Right cardiac atrium (tissue), 5 donors: ENCODE measurements around the gene ZFYVE28. TPM values are rescaled to one million over a fixed set of nuclear protein-coding genes. Genes with fewer than 3 reads are reported as not detected.
A peak's percentile ranks its signal among the peaks of the same experiment; 100 is the strongest.

Experiments
- ATAC-seq, 2 donors: fragments of 200-7000 bp; cut with Tn5 transposase; one replicate each; pipeline versions ENCODE4 v1.8.0 to v1.9.1; 2020; ENCODE audit warnings: moderate library complexity in 2 of 2, mild to moderate bottlenecking in 1 of 2
- DNase-seq, 3 donors: peaks; one replicate each; pipeline ENCODE4 v3.0.0-alpha.2; 2020
- H3K27ac ChIP-seq: one replicate; pipeline ENCODE4 v1.5.1; 2013; ENCODE audit warnings: mild to moderate bottlenecking, low read length, control low read depth, moderate library complexity
- H3K27me3 ChIP-seq: one replicate; pipeline ENCODE4 v1.6.1; 2013; ENCODE audit not compliant: control insufficient read depth, insufficient read depth
- H3K4me1 ChIP-seq: one replicate; pipeline ENCODE4 v1.6.1; 2013; ENCODE audit warnings: low read length; ENCODE audit not compliant: control insufficient read depth, insufficient read depth
- H3K4me3 ChIP-seq: one replicate; pipeline ENCODE4 v1.5.1; 2013; ENCODE audit warnings: low read length, control low read depth
- H3K9me3 ChIP-seq: one replicate; pipeline ENCODE4 v1.6.1; 2013; ENCODE audit warnings: low read length; ENCODE audit not compliant: control insufficient read depth
- WGBS: extraction: QIAGEN DNeasy Blood & Tissue Kit; methylation state at CpG from one replicate; pipeline ENCODE4 v1.1.7; 2013; 5-methylcytosine and 5-hydroxymethylcytosine counted together
- intact Hi-C, 4 donors: fragments of 100-400 bp; cut with DNase I; formaldehyde crosslinking; loops; one replicate each; pipeline versions ENCODE4 v1.11.0 to v1.14.0; 2022 to 2023
- polyA plus RNA-seq: library from polyadenylated mRNA; stranded (reverse); fragments of 200-250 nt; gene quantifications from one replicate; pipeline ENCODE4 v1.2.3, GENCODE V29; 2013
- total RNA-seq, 4 donors: library from RNA; stranded (reverse); fragmentation: NEBNext Ultra II Directional; extraction: Animal tissue kit (Norgen Biotek cat#: 25700); gene quantifications; one replicate each; pipeline ENCODE4 v1.2.1, GENCODE V29; 2021
- donor health status: healthy with polysubstance abuse.
- donor health status: DM: no; HTN: yes; CAD: no.
- donor health status: DM: no; HTN: no; CAD: no.
- donor health status: DM: no; HTN: yes; CAD: no; lungs with severe emphysema.
- donor health status: DM: yes; HTN: yes; CAD: no.

The ZFYVE28 gene
- total and polyA plus RNA-seq, 5 donors: 3.5 to 5.9 (median 5.1) TPM

- no peaks in the 10 kb centered on the region for H3K27me3 ChIP-seq
- H3K27ac ChIP-seq: peak overlapping the region; percentile 3
- intact Hi-C loops: loop anchor here in 2 of 4 donors (10.0 kb wide), 1 partner anchor 159 kb away; no protein-coding TSS in a partner anchor
- WGBS: 61% methylated on average over 14 of the region's 14 CpGs
- ATAC-seq (no peak), DNase-seq (no peak)
- peaks cover 13% of the 10 kb centered on the region for H3K4me1 ChIP-seq
- H3K9me3 ChIP-seq: no peaks in the 10 kb centered on the region
- H3K4me3 ChIP-seq: no peak overlapping the region
These were observed 4.4 kb downstream of the ZFYVE28 start for GRCh38 chr4:2413821-2414610.

- WGBS: 7% methylated on average over 30 of the region's 30 CpGs
- H3K4me3 ChIP-seq: peak overlapping the region; percentile 25
- H3K4me1 ChIP-seq: peaks cover 13% of the 10 kb centered on the region
- peak overlapping the region; percentile 53 for H3K27ac ChIP-seq
- no peaks in the 10 kb centered on the region for H3K9me3 ChIP-seq
- DNase-seq (peak; percentile 80 to 90 (median 89)), ATAC-seq (peak; percentile 91)
- intact Hi-C loops: loop anchor here in 2 of 4 donors (10.0 kb wide), 1 partner anchor 158 kb away; no protein-coding TSS in a partner anchor
- H3K27me3 ChIP-seq: no peaks in the 10 kb centered on the region
These were observed 5.3 kb downstream of the ZFYVE28 start for GRCh38 chr4:2412885-2413716.

GRCh38 chr4:2412534-2412884, 5.9 kb downstream of the ZFYVE28 start:
- peak overlapping the region; percentile 31 for H3K27ac ChIP-seq
- intact Hi-C loops: loop anchor here in 2 of 4 donors (10.0 kb wide), 1 partner anchor 158 kb away; no protein-coding TSS in a partner anchor
- peaks cover 13% of the 10 kb centered on the region for H3K4me1 ChIP-seq
- ATAC-seq (no peak), DNase-seq (no peak)
- H3K27me3 ChIP-seq: no peaks in the 10 kb centered on the region
- 48% methylated on average over 5 of the region's 5 CpGs for WGBS
- no peaks in the 10 kb centered on the region for H3K9me3 ChIP-seq
- H3K4me3 ChIP-seq: no peak overlapping the region

GRCh38 chr4:2411786-2412510, 6.5 kb downstream of the ZFYVE28 start:
- H3K9me3 ChIP-seq: no peaks in the 10 kb centered on the region
- H3K27me3 ChIP-seq: no peaks in the 10 kb centered on the region
- DNase-seq (no peak), ATAC-seq (no peak)
- no peak overlapping the region for H3K4me3 ChIP-seq
- WGBS: 84% methylated on average over 14 of the region's 14 CpGs
- intact Hi-C loops: loop anchor here in 2 of 4 donors (10.0 kb wide), 1 partner anchor 157 kb away; no protein-coding TSS in a partner anchor
- peaks cover 13% of the 10 kb centered on the region for H3K4me1 ChIP-seq
- no peak overlapping the region for H3K27ac ChIP-seq

- Histone ChIP-seq H3K4me3 (no peak overlapping the region), H3K27ac (no peak overlapping the region), H3K4me1 (peaks cover 11% of the 10 kb centered on the region), H3K9me3 (no peaks in the 10 kb centered on the region), H3K27me3 (no peaks in the 10 kb centered on the region)
- peak in 2 of 3 donors; percentile 31 to 53 for DNase-seq
- 86% methylated on average over 14 of the region's 14 CpGs for WGBS
- no peak for ATAC-seq
- intact Hi-C loops: no loop called here
These were observed 9.1 kb downstream of the ZFYVE28 start for GRCh38 chr4:2409381-2409783.

GRCh38 chr4:2408976-2409375, 9.5 kb downstream of the ZFYVE28 start:
- Histone ChIP-seq H3K27me3 (no peaks in the 10 kb centered on the region), H3K4me3 (no peak overlapping the region), H3K27ac (no peak overlapping the region), H3K9me3 (no peaks in the 10 kb centered on the region), H3K4me1 (peaks cover 11% of the 10 kb centered on the region)
- DNase-seq: peak in 1 of 3 donors; percentile 11
- WGBS: 87% methylated on average over 10 of the region's 10 CpGs
- intact Hi-C loops: no loop called here
- ATAC-seq: no peak

GRCh38 chr4:2408401-2408958, 10.0 kb downstream of the ZFYVE28 start:
- Histone ChIP-seq H3K27me3 (no peaks in the 10 kb centered on the region), H3K27ac (no peak overlapping the region), H3K9me3 (no peaks in the 10 kb centered on the region), H3K4me1 (peaks cover 8% of the 10 kb centered on the region), H3K4me3 (no peak overlapping the region)
- intact Hi-C loops: no loop called here
- 78% methylated on average over 15 of the region's 15 CpGs for WGBS
- no peak for ATAC-seq
- peak in 1 of 3 donors; percentile 8 for DNase-seq

GRCh38 chr4:2407991-2408342, 10.5 kb downstream of the ZFYVE28 start:
- ATAC-seq: no peak
- 92% methylated on average over 3 of the region's 3 CpGs for WGBS

GRCh38 chr4:2406920-2407319, 11.5 kb downstream of the ZFYVE28 start:
- 66% methylated on average over 7 of the region's 7 CpGs for WGBS
- Histone ChIP-seq H3K4me3 (no peak overlapping the region), H3K27me3 (no peaks in the 10 kb centered on the region), H3K4me1 (peaks cover 2% of the 10 kb centered on the region), H3K27ac (no peak overlapping the region), H3K9me3 (no peaks in the 10 kb centered on the region)
- no peak for DNase-seq
- intact Hi-C loops: no loop called here
- no peak for ATAC-seq

More at GRCh38 chr4:2407991-2408342, 10.5 kb downstream of the ZFYVE28 start:
- no peak for DNase-seq
- Histone ChIP-seq H3K4me3 (no peak overlapping the region), H3K27me3 (no peaks in the 10 kb centered on the region), H3K27ac (no peak overlapping the region), H3K9me3 (no peaks in the 10 kb centered on the region), H3K4me1 (peaks cover 4% of the 10 kb centered on the region)
- intact Hi-C loops: no loop called here

- no peak overlapping the region for H3K27ac ChIP-seq
- no peaks in the 10 kb centered on the region for H3K27me3 ChIP-seq
- H3K4me3 ChIP-seq: no peak overlapping the region
- DNase-seq (no peak), ATAC-seq (no peak)
- H3K9me3 ChIP-seq: no peaks in the 10 kb centered on the region
- WGBS: 79% methylated on average over 10 of the region's 10 CpGs
- H3K4me1 ChIP-seq: peaks cover 2% of the 10 kb centered on the region
- intact Hi-C loops: no loop called here
These were observed 12.0 kb downstream of the ZFYVE28 start for GRCh38 chr4:2406406-2406805.
